Activated CD4-positive, alpha-beta T cell treated with anti-CD3 and anti-CD28 coated beads for 4 hours (primary cell): ENCODE data around the gene IPCEF1.
"Not testable (repeated sequence)": the region's sequence is repeated elsewhere in the genome, so short reads cannot be mapped to it uniquely, and the experiment has no call there.

ENCODE experiments used
- DNase-seq, 2 donors: peaks; one replicate each; pipeline ENCODE4 v3.0.0-alpha.2; 2020

Gene IPCEF1

DNA sequence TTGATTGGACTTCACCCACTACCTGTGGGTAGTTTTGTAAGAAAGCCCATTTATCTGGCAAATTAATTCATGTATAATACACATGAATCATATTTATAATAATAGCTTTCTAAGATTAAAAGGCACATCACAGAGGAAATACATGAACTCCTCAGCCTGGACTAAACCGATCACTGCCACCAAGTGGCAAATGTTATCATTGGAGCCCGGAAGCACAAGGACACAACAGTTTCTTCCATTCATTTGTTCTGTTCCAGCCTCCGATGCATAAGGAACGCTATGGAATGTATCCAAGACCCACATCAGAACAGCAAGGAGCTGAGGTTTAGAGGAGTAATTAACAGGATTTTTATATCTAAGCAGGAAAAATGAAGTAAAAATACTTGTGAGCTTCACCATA is 13.9 kb upstream of the IPCEF1 start:
- peak in 1 of 2 donors; percentile 16 for DNase-seq

DNA sequence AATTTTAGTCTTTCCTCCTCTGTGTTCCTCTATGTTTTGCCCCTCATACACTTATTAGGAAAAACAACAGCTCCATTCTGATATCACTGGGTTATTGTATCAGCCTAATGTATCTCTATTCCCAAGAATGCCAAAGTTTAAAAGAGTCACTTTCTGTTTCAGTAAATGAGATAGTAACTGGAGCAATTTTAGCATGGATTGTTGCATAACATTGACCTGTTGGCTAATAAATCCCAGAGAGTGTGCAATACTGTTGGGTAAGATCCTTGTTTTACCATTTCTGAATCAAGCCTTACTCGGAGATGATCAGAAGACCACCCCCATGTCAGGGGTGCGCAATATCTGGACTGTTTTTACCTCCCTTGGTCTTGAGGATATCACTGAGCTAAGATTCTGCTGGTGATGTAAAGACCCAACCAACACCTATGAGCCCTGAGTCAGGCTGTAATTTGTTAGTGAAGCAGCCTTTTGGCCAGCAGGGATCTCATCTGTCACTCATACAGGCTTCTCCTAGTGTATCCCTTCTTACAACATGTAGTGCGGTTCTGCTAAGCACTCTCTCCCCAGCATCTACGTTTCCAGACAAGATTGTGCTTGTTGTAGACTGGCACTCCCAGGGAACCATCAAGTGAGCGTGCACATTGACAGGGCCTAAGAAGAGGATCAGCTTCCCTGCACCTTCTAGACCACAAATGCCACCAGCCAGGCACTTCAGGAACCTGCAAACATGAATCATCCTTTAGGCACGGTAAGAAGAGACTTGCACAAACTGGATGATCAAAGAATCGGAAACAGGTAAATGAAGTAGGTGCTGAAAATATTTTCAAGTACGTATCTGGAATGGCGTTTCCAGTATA is 11.5 kb upstream of the IPCEF1 start:
- no peak for DNase-seq

DNA sequence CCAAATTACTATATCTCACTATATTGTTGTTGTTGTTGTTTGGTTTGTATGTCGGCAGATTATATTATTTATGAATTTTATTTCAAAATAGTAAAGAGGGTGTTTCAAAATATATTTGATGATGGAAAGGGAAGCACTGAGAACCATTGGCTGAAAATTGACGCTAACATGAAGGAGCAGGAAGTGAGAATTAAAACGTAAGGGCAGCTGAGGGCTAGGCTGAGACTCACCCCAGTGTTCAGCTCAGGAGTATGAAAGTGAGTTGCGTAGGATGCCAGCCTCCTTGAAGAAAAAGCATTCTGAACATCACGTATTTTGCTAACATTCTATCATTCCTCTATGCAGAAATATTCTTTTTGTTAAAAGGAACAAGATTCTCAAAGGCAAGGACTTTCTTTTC is 10.7 kb upstream of the IPCEF1 start:
- DNase-seq, result no peak

DNA sequence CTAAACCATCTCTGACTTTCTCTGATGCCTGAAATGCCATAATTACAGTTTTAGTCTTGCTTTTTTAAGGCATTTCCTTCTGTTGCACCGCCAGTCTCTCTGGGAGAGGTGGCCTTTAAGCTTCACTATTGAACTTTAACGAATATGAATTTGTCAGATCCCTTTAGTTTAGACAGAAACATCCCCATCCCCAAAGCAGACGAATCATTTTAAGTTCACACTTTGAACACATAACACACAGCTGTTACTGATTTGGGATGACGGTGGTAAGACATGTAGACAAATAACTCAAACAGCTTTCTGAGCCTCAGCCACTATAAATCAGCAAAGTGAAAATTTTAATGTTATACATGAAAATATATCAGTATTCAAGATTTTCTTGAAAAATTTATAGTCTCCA is 7.2 kb upstream of the IPCEF1 start:
- DNase-seq, result no peak

DNA sequence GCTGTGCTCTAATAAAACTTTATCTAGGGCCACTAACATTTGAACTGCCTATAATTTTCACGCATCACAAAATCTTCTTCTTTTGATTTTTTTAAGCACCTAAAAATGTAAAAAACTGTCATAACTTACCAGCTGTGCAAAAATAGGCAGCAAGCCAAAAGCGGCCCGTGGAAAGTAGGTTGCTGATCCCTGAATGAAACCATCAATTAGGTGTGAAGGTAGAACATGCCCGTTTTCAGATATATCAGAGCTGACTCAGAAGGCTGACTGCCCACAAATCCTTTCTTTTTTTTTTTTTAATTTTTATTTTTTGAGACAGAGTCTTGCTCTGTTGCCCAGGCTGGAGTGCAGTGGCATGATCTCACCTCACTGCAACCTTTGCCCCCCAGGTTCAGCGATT is 4.9 kb upstream of the IPCEF1 start:
- DNase-seq, result no peak

DNA sequence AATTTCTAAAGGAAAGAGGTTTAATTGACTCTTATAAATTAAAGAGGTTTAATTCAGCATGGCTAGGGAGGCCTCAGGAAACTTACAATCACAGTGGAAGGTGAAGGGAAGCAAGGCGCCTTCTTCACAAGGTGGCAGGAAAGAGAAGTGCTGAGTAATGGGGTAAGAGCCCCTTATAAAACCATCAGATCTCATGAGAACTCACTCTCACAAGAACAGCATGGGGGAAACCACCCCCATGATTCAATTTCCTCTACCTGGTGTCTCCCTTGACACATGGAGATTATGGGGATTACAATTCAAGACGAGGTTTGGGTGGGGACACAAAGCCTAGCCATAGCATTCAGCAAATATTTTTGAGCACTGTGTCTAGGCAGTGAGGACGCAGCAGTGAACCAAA is 3.9 kb upstream of the IPCEF1 start:
- DNase-seq, result no peak

DNA sequence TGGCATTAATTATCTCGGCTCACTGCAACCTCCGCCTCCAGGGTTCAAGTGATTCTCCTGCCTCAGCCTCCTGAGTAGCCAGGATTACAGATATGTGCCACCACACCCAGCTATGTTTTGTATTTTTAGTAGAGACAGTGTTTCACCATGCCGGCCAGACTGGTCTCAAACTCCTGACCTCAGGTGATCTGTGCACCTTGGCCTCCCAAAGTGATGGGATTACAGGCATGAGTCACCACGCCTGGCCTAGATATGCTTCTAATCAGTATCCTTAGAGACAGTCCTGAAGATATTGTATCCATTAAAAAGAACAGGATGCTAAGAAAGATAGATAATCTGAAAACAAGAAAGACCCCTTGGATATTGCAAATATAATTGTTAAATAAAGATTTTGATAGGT is 3.1 kb upstream of the IPCEF1 start:
- DNase-seq, result no peak

DNA sequence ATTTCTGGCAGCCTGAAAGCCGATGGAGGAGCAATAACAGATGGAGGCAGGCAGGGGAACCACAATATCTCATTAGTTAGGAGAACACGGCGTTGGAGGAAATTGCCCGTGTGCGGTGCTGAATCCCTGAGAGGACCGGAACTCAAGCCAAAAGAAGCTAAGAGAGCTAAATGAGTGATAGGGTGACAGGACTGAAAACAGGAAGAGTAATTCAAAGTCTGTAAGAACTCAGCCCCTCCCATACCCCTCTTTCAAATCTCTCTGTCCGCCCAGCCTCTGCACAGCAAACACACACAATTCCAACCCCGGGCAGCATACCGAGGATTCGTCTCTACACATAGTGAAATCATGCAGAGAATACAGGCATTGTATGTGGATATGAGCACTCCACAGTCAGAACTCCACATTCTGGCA is 2.6 kb upstream of the IPCEF1 start:
- no peak for DNase-seq

DNA sequence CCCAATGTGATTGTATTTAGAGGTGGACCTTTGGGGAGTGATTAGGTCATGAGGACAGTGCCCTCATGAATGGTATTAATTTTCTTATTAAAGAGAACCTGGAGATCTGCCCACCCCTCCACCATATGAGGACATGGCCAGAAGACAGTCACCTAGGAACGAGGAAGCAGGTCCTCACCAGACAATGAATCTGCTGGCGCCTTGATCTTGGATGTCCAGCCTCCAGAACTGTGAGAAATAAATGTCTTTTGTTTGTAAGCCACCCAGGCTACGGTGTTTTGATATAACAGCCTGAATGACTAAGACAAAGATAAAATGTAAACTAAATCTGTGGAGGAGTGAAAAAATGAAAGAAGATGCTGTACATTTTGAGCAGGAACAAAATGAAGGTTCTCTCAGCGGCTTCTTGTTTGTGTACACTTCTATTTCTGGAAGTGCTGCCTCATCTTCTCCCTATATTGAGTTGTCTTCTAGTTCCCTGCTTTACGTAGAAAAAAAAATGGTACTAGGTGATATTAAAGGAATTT is 1.5 kb upstream of the IPCEF1 start:
- no peak for DNase-seq

DNA sequence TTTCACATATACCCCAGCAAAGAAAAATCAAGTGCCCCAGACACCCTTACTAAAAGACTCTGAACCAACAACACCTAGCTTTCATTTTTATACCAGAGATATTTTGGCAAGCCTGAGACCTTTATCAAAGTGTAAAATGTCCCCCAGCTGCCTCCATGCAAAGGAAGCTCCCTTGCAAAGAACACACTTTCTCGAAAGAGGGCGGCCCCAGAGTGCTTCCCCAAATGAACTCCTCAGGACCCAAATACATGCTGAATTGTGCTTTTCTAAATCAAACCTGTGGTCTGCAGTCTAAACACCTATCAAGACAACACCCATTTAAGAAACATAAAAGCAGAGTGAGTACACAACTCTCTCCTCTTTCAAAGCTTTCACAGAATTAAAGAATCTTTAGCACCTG is 490 bp downstream of the IPCEF1 start:
- DNase-seq, result no peak

DNA sequence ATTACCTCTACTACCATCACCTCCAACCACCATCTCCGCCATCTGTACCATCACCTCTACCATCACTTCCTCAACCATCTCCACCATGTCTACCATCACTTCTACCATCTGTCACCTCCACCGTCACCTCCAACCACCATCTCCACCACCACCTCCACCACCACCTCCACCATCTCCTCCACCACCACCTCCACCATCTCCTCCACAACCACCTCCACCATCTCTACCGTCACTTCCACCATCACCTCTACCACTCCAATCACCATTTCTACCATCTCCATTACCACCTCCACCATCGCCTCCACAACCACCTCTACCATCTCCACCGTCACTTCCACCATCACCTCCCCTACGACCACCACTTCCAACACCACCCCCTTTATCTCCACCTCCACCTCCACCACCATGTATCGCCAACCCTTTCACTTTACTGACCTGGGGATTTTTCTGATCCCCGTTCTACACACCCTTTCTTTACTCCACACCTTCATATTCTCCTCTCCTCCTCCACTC is 2.3 kb downstream of the IPCEF1 start:
- DNase-seq, result no peak

DNA sequence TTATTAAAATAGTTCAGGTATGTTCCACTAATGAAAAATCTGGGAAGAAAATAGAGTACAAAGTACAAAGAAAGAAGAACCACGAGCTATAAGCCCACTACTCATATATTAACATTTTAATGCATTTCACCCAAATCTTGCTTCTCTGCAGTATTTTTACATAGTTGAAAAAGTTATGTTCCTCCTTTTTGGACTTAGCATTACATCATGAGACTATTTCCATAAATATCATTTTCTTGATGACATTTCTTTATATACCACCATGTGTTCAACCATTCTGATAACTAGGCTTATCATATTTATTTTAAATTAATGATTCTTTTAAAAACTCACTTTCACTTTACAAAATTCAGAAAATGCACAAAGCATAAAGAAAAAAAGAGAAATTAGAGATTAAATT is 3.0 kb downstream of the IPCEF1 start:
- DNase-seq, result no peak

DNA sequence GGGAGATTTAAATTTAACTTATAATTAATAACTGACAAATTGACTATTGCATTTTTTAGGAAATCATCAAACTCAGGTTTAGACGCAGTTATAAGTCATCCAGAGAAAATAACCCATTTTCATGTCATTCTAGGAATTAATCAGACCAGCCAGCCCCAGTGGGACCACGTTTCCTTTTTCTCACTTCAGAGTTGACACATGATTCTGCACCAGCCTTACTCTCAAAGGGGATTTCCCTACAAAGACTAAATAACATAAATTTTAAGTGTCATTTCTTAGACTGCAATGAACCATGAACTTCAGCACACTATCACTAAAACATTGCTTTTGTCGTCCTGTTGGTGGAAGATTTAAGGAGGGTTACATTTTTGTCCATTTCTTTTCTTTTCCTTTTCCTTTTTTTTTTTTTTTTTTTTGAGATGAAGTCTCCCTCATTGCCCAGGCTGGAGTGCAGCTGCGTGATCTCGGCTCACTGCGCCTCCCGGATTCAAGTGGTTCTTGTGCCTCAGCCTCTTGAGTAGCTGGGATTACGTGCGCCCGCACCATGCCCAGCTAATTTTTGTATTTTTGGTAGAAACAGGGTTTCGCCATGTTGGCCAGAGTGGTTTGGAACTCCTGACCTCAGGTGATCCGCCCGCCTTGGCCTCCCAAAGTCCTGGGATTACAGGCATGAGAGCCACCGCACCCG is 3.6 kb downstream of the IPCEF1 start:
- DNase-seq, result no peak

DNA sequence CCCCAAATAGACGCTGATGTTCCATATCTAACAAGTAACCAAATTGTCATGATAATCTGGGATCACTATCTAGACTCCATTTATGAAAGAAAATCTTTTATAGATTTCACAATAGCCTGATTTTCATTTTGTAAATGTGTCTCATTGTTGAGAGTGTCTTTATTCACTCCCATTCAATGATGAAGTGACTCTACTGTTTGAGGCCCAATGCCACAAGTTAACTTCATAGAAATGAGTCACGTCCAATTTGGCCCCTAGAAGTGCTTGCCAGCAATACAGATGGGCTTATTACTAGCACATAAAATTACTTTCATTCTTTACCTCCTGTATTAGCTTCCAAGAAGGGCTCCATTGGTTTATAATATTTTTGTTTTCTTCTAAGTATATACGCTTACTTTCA is 6.3 kb downstream of the IPCEF1 start:
- DNase-seq, result no peak

DNA sequence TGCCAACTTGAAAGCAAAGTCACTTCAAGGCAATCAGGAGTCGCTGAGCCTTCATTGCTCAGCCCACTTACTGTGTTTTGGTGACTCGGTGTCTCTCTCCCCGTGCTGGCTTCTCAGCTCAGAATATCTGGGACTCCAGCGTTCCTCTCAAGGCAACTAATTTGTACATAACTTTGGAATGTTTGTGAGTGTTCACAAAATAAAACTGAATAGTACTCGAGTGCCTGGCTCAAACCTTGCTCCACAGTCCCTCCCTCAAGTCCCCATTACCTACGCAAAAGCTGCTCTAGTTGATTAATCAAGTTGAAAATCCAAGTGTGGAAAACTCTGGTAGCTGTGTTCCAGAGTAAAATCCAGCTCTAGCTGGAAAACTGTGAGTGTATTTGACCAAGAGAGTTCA is 8.6 kb downstream of the IPCEF1 start:
- no peak for DNase-seq

DNA sequence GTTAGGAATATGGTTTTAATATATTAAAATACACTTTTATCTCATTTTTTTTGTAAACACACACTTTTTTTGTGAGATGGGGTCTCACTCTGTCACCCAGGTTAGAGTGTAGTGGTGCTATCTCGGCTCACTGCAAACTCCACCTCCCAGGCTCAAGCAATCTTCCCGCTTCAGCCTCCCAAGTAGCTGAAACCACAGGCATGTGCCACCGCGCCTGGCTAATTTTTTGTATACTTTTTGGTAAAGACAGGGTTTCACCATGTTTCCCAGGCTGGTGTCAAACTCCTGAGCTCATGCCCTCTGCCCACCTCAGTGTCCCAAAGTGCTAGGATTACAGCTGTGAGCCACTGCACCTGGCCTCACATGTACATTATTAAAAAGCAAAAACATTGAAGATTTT is 10.8 kb downstream of the IPCEF1 start:
- DNase-seq, result no peak

DNA sequence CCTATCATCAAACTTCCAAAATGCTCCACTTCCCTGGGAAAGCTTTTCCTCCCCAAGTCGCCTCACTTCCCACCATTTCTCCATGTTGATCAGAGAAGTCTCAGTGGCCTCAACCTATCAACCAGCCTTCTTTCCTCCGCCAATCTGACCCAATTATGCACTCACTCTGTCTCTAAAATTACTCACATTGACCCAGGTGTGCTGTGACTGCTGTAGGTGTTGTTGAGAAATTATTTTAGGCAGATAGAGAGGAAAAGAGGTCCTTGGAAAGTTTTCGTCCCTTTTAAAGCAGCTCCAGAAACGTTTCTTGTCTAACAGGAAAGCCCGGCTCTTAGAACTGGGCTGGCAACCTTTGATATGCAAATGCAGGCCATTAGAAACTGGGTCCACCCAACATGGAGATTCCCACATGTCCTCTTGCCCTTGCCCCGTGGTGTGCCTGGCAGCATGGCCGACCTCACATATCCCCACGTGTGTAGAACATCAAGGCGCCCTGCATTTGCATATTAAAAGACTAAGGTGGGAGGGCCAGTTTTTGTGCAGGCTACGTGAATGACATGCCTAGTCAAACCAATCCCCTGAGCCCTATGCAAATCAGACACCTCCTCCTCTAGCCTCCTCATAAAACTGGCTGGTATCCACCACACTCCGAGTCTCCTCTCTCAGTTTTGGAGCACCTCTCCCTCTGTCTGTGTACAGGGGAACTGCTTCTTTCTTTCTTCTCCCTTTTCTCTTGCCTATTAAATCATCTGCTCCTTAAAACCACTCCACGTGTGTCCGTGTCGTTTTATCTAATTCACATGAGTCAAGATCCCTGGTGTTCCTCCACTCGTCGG is 12.9 kb downstream of the IPCEF1 start:
- DNase-seq, result no peak

DNA sequence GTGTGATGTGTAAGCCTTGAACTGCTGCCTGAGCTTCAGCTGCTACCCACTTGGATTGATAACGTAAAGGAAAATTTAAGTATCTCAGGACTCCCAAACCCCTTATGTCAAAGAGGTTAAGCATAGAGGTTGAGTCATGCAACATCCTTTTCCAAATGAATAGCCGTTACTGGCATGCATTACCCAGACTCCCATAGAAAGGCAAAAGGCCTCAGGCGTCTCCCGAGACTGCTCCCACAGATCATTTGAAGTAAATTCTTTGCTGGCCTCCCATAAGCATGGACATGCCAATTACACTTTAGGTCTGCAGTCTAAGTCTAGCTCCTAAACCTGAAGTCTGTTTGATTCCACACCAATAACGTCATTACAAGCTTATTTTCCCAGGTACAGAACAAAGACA is 14.7 kb downstream of the IPCEF1 start:
- no peak for DNase-seq

DNA sequence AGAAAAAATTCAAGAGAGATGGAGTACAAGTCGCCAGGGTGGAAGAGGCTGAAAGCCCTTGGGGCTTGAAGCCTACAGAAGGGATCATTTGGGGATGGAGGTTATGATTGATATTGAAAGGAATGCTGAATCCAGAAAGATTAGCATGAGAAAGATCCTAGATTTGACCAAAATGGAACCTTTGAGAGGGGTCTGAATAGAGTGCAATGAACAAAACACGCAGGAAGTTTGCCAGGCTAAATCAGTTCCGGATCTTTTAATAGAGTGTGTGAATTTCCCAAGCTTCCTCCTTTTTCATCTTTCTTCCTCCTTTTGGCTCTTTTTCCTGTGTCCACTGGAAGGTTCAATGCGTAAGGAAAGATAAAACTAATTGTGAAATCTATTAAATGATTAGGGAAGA is 15.3 kb downstream of the IPCEF1 start:
- no peak for DNase-seq

DNA sequence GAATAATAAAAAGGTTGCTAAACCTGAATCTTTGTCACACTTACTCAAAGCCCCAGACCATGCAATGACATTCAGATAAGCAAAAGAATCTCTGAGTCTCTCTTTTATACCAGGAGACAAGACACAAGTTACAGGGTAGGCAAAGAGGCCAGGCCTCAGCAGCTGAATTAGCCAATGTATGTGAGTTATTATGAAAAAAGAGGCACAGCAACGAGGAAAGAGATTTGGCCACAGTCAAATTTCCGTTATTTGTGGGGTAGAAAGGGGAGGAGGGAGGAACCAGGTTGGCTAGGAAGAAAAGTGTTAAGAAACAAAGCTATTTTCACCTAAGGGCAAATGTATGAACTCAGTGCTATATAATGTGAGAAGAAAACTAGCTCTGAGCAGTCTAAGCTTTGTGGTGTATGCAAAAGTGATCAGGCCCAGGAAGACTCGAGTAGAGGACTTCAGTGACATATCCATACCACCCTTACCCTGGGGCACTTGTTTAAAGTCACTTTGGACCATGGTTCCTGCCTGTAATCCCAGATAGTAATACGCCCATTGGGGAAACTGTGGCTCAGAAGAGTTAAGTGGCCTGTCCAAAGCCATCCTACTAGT is 19.1 kb downstream of the IPCEF1 start:
- DNase-seq, result no peak

DNA sequence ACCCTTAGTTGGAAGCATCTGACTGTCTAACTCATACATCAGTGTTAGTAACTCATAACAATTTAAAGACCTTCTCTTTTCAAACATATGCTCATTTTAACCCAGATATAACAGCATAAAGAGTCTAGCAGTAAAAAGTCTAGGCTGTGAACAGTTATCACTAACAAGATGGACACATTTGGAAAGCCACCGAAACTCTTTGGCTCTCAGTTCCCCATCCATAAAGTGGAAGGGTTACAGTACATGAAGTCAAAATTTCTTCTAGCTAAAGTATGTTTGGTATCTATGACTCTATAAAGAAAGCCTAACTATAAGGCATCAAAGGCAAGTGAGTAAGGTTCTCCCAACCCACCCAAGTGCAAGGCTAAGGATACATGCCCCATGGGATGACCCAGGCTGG is 22.5 kb downstream of the IPCEF1 start:
- not testable (repeated sequence) for DNase-seq

DNA sequence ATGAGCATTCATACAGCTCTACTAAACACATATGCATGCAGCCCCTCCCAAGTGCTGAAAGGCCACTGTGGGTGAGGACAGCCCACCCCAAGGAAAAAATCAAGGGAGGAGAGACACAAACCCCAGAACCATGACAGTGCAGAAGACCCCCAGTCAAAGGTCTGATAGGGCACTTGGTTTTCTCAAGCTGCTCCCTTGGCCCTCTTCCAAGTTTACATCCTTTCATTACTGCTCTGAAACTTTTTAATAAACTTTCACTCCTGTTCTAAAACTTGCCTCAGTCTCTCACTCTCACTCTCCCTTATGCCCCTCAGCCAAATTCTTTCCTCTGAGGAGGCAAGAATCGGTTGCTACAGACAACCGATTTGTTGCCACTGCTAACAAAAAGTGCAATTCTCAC is 24.9 kb downstream of the IPCEF1 start:
- DNase-seq, result no peak
